Tibial nerve (tissue), 4 donors: Measurements from ENCODE around the gene TRIOBP.

Source experiments
- EP300 ChIP-seq, 2 donors: sonication (generic); formaldehyde crosslinking; IDR thresholded peaks; one replicate each; pipeline ENCODE4 v1.6.1; 2017; ENCODE audit warnings: antibody characterized with exemption in 2 of 2, mild to moderate bottlenecking in 1 of 2
- POLR2A ChIP-seq, 2 donors: fragments of 450-650 bp; IDR thresholded peaks; one replicate each; pipeline ENCODE4 v1.6.1; 2017; ENCODE audit warnings: antibody characterized with exemption in 2 of 2, mild to moderate bottlenecking in 2 of 2, moderate library complexity in 2 of 2
- TF ChIP-seq, protein P1 (sequence below), 5 experiments: fragments of 200-600 bp in 3 of 5; fragments of 450-650 bp in 2 of 5; sonication (generic) in 3 of 5; IDR thresholded peaks; one replicate each; pipeline ENCODE4 v1.5.1; 2016 to 2019; ENCODE audit warnings: antibody characterized with exemption in 5 of 5, mild to moderate bottlenecking in 3 of 5, moderate library complexity in 2 of 5

DNA sequence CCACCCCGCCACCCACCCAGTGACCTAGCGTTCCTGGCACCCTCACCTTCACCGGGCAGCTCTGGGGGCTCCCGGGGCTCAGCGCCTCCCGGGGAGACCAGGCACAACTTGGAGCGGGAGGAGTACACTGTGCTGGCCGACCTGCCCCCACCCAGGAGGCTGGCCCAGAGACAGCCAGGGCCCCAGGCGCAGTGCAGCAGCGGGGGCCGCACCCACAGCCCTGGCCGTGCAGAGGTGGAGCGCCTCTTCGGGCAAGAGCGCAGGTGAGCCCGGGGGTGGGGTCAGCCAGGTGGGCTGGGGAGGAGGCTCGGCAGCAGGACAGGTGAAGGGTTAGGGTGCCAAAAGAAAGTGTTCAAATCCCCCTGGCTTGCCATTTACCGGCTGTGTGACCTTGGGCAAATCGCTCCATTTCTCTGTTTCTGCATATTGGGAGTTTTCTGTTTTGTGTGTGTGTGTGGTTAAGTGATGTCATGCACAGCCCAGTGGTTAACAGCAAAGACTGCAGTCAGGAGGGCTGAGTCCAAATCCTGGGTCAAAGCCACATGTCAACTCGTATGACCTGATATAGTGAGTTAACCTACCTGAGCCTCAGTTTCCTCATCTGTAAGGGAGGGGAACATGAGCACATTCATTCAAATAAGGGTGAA lies 29.5 kb downstream of the TRIOBP start:
- no peak for TF ChIP-seq POLR2A (IDR thresholded peaks at IDR 0.05)
- TF ChIP-seq, protein P1, sequence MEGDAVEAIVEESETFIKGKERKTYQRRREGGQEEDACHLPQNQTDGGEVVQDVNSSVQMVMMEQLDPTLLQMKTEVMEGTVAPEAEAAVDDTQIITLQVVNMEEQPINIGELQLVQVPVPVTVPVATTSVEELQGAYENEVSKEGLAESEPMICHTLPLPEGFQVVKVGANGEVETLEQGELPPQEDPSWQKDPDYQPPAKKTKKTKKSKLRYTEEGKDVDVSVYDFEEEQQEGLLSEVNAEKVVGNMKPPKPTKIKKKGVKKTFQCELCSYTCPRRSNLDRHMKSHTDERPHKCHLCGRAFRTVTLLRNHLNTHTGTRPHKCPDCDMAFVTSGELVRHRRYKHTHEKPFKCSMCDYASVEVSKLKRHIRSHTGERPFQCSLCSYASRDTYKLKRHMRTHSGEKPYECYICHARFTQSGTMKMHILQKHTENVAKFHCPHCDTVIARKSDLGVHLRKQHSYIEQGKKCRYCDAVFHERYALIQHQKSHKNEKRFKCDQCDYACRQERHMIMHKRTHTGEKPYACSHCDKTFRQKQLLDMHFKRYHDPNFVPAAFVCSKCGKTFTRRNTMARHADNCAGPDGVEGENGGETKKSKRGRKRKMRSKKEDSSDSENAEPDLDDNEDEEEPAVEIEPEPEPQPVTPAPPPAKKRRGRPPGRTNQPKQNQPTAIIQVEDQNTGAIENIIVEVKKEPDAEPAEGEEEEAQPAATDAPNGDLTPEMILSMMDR (IDR thresholded peaks at IDR 0.05), result peak in 1 of 5 experiments; percentile 13
- TF ChIP-seq EP300 (IDR thresholded peaks at IDR 0.05), result no peak
